SK-N-MC (cell line): ENCODE results near the gene RUSF1.

Experiments
- EZH2 ChIP-seq: fragments of 200-600 bp; sonication (generic); IDR thresholded peaks from one replicate; pipeline ENCODE4 v1.6.1; 2017; ENCODE audit warnings: antibody characterized with exemption
- POLR2AphosphoS5 ChIP-seq: IDR thresholded peaks from 2 replicates; pipeline ENCODE4 v1.6.1; 2012; ENCODE audit warnings: mild to moderate bottlenecking, low read depth, low read length, borderline replicate concordance

DNA sequence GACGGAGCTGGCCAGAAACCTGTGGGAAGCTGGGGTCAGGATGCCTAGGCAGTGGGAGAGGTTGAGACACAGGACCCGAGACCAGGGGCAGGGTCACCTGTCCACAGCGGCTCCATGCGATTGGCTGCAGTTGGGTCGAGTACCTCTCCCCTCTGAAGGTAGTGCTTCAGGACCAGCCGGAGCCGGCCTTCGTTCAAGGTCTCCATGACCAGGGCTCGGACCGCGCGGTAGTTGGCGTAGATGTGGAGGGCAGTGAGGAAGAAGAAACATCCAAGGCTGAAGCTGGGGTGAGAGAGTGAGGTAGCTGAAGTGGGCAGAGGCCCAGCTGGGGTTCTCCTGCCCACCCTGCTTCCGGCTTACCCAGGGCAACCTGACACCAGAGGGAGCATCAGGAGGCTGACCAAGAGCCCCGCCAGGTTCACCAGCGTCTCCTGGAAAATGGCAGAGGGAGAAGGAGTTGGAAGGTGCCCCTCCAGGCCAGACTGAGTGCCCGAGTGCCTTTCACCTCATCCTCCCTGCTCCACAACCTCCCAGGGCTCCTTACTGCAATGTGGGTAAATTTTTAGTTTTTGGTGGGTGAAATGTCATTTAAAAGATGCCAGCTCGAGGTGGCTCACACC, 14.6 kb downstream of the RUSF1 start:
- TF ChIP-seq EZH2 (no peak), POLR2AphosphoS5 (no peak)
